ENCODE results near the gene OPCML. TPM values are rescaled to one million over a fixed set of nuclear protein-coding genes. Genes with fewer than 3 reads are reported as not detected.

Gene OPCML
- total RNA-seq, 1 experiment from 2014 or later = not detected

- no peak overlapping the region for H3K4me3 ChIP-seq (ENCODE audit: low read depth in 2 of 2, low read length in 2 of 2)
- CTCF ChIA-PET = no interaction called here
- no peak for ATAC-seq
- no peaks in the 10 kb centered on the region for H3K36me3 ChIP-seq (ENCODE audit: control insufficient read depth, insufficient read depth, low read length)
- no peaks in the 10 kb centered on the region for H3K27me3 ChIP-seq (ENCODE audit: control insufficient read depth, insufficient read depth, low read length)
- H3K9me3 ChIP-seq (ENCODE audit: control insufficient read depth, insufficient read depth, low read depth, low read length) = no peaks in the 10 kb centered on the region
- no TSS peak for BruUV-seq (replicated peaks)
- H3K4me1 ChIP-seq (ENCODE audit: control insufficient read depth, insufficient read depth, low read length) = no peaks in the 10 kb centered on the region
- in situ Hi-C loops (cut with HindIII; ENCODE audit: low pct_unique_long_range_greater_than_20kb, low sequenced_read_pairs) = no loop called here
- intact Hi-C loops (cut with micrococcal nuclease; ENCODE audit: unreplicated experiment) = no loop called here
- POLR2A ChIA-PET = no interaction called here
- TF ChIP-seq CTCF (IDR thresholded peaks at IDR 0.05) = no peak
- no peak overlapping the region for H3K27ac ChIP-seq (ENCODE audit: low read length)
- DNase-seq (ENCODE audit: low read depth, low spot score) = no peak
These were observed 1122.5 kb downstream of the OPCML start for GRCh38 chr11:132409573-132410355.

GRCh38 chr11:132408877-132409276, 1123.4 kb downstream of the OPCML start:
- CTCF ChIA-PET = no interaction called here
- H3K27ac ChIP-seq (ENCODE audit: low read length) = no peak overlapping the region
- DNase-seq (ENCODE audit: low read depth, low spot score) (no peak), ATAC-seq (no peak)
- H3K36me3 ChIP-seq (ENCODE audit: control insufficient read depth, insufficient read depth, low read length) = no peaks in the 10 kb centered on the region
- H3K9me3 ChIP-seq (ENCODE audit: control insufficient read depth, insufficient read depth, low read depth, low read length) = no peaks in the 10 kb centered on the region
- BruUV-seq (replicated peaks) = no TSS peak
- POLR2A ChIA-PET = no interaction called here
- intact Hi-C loops (cut with micrococcal nuclease; ENCODE audit: unreplicated experiment) (no loop called here), in situ Hi-C loops (cut with HindIII; ENCODE audit: low pct_unique_long_range_greater_than_20kb, low sequenced_read_pairs) (no loop called here)
- H3K4me1 ChIP-seq (ENCODE audit: control insufficient read depth, insufficient read depth, low read length) = no peaks in the 10 kb centered on the region
- TF ChIP-seq TCF7L2 (IDR thresholded peaks at IDR 0.05; ENCODE audit: low read depth, low read length) = no peak
- TF ChIP-seq REST (IDR thresholded peaks at IDR 0.05; ENCODE audit: insufficient read depth in 1 of 2, low read depth in 2 of 2, low read length in 1 of 2) = no peak
- no peak for TF ChIP-seq CTCF (IDR thresholded peaks at IDR 0.05)
- no peaks in the 10 kb centered on the region for H3K27me3 ChIP-seq (ENCODE audit: control insufficient read depth, insufficient read depth, low read length)
- H3K4me3 ChIP-seq (ENCODE audit: low read depth in 2 of 2, low read length in 2 of 2) = no peak overlapping the region

- TF ChIP-seq SIN3A (IDR thresholded peaks at IDR 0.05; ENCODE audit: borderline replicate concordance, insufficient read depth, low read depth, low read length) (no peak), CTCF (IDR thresholded peaks at IDR 0.05) (no peak), TCF7L2 (IDR thresholded peaks at IDR 0.05; ENCODE audit: low read depth, low read length) (no peak), REST (IDR thresholded peaks at IDR 0.05; ENCODE audit: insufficient read depth in 1 of 2, low read depth in 2 of 2, low read length in 1 of 2) (no peak), POLR2AphosphoS5 (IDR thresholded peaks at IDR 0.05; ENCODE audit: low read depth, low read length) (no peak)
- Histone ChIP-seq H3K36me3 (ENCODE audit: control insufficient read depth, insufficient read depth, low read length) (no peaks in the 10 kb centered on the region), H3K27ac (ENCODE audit: low read length) (no peak overlapping the region), H3K4me3 (ENCODE audit: low read depth in 2 of 2, low read length in 2 of 2) (no peak overlapping the region), H3K4me1 (ENCODE audit: control insufficient read depth, insufficient read depth, low read length) (no peaks in the 10 kb centered on the region), H3K9me3 (ENCODE audit: control insufficient read depth, insufficient read depth, low read depth, low read length) (no peaks in the 10 kb centered on the region), H3K27me3 (ENCODE audit: control insufficient read depth, insufficient read depth, low read length) (no peaks in the 10 kb centered on the region)
- DNase-seq (ENCODE audit: low read depth, low spot score) = no peak
- intact Hi-C loops (cut with micrococcal nuclease; ENCODE audit: unreplicated experiment) = no loop called here
- no peak for ATAC-seq
- POLR2A ChIA-PET = no interaction called here
- in situ Hi-C loops (cut with HindIII; ENCODE audit: low pct_unique_long_range_greater_than_20kb, low sequenced_read_pairs) = no loop called here
- CTCF ChIA-PET = no interaction called here
- no TSS peak for BruUV-seq (replicated peaks)
These were observed 1126.6 kb downstream of the OPCML start for GRCh38 chr11:132405728-132406127.
